NCI-H1436 treated with DMSO at 0.1 percent for 48 hours (cell line): Measurements from ENCODE around the gene ZFPM1.

ENCODE experiments used
- DNase-seq: peaks from one replicate; lab custom pipeline; 2025; lab: John Stamatoyannopoulos, UW

ZFPM1 gene

GRCh38 chr16:88417684-88418476, 35.2 kb upstream of the ZFPM1 start:
- DNase-seq = no peak

DNA sequence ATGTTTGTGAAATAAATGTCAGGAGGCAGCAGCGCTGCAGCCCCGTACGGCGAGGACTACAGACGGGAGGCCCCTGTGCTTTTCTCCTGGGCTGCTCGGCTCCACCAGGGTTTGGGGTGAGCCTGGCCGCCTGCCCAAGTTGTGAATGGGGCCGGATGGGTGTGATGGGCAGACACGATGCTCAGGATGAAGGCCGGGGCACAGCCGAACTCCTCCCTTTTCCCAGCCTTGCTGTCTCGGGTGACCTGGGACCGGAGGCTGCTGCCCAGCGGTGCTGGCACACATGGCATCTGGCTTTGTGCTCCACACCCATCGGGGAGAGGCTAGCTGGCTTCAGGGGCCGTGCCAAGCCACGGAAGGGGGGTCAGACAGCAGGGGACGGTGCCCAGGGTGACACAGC, 34.2 kb upstream of the ZFPM1 start:
- DNase-seq = no peak

GRCh38 chr16:88419790-88420189, 33.3 kb upstream of the ZFPM1 start:
- no peak for DNase-seq

DNA sequence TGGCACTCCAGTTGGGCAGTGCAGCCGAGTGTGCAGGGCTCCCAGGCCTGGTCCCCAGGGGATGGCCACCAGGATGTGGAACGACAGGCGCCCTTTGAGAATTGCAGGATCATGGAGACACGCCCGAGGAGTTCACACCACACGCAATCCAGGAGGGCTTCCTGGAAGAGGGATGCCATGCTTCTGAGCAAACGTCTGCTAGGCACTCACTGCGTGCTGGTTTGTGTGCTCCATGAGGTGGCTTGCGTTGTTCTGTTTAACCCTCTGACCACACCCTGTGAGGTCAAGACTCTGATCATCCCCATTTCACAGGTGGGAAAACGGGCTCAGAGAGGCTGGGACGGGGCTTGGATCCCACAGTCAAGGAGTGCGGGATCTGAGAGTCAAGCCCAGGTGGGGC, 32.6 kb upstream of the ZFPM1 start:
- no peak for DNase-seq

- DNase-seq = no peak
Measured at GRCh38 chr16:88421301-88421700, 31.8 kb upstream of the ZFPM1 start.

DNA sequence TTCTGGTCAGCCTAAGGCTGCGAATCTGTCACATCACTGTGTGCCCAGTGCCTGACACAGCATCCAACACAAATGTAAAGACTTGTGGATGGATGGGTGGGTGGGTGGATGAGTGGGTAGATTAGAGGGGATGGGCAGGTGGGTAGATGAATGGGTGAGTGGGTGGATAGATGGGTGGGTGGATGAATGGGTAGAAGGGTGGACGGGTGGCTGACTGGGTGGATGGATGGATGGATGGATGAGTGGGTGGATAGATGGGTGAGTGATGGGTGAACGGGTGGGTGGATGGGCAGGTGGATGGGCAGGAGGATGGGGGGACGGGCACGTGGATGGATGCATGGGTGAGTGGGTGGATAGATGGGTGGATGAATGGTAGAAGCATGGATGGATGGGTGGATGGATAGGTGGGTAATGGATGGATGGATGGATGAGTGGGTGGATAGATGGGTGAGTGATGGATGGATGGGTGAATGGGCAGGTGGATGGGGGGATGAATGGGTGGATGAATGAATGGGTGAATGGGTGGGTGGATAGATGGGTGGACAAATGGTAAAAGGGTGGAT, 31.1 kb upstream of the ZFPM1 start:
- no peak for DNase-seq

DNA sequence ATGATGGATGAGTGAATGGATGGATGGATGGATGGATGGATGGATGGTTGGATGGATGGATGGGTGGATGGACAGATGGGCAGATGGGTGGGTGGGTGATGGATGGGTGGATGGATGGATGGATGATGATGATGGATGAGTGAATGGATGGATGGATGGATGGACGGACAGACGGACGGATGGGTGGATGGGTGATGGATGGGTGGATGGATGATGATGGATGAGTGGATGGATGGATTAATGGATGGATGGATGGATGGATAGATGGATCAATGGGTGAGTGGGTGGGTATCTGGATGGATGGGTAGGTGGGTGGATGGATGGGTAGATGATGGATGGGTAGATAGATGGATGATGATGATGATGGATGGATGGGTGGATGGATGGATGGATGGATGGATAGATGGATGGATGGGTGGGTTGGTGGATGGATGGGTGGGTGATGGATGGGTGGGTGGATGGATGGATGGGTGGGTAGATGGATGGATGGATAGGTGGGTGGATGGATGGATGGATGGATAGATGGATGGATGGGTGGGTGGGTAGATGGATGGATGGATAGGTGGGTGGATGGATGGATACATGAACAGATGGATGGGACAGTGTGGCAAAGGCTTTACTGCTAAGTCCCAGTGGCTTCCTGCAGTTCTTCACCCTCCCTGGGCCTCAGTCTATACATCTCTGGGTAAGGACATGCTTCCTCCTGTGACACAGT, 30.2 kb upstream of the ZFPM1 start:
- DNase-seq = no peak

- DNase-seq = no peak
Measured at GRCh38 chr16:88423448-88423850, 29.6 kb upstream of the ZFPM1 start.

DNA sequence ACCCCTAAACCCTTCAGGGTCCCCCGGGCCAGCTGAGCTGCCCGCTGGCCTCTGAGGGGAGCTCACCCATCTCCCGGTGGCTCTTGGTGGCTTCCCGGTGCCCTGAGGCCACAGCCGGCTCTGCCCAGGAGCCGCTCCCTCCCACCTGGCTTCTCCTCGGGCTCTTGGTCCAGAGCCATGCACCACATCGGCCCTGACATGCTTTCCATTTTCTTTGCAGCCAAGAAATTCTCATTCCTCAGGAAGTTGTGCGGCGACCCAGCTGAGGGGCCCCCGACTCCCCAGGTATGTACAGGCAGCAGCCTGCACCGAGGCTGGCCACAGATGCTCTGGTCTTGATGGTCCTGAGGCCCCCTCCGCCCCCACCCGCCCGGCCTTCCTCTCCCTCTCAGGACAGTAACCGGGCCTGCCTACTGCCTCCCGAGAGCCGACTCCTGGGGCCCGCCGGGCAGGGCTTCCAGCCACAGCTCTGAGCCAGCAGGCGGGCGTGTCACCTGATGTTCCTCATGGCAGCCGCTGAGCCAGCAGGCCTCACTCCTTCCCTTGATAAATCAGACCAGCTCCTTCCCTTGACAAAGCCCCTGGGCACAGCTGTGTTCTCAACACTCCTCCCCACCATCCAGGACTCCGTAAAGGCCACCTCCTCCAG, 28.4 kb upstream of the ZFPM1 start:
- no peak for DNase-seq

GRCh38 chr16:88426018-88426417, 27.1 kb upstream of the ZFPM1 start:
- DNase-seq = no peak

DNA sequence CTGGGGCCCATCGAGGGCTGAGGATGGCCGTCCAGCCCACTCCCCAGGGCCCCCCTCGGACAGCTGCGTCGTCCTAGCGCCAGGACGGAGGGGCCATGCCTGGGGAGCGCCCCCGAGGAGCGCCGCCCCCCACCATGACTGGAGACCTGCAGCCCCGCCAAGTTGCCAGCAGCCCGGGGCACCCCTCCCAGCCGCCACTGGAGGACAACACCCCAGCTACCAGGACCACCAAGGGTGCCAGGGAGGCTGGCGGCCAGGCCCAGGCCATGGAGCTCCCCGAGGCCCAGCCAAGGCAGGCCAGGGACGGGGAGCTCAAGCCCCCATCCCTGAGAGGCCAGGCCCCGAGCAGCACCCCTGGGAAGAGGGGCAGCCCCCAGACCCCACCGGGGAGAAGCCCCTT, 25.7 kb upstream of the ZFPM1 start:
- DNase-seq = no peak

- DNase-seq = no peak
Measured at GRCh38 chr16:88428156-88428555, 24.9 kb upstream of the ZFPM1 start.

- DNase-seq = no peak
Measured at GRCh38 chr16:88428616-88429386, 24.3 kb upstream of the ZFPM1 start.

DNA sequence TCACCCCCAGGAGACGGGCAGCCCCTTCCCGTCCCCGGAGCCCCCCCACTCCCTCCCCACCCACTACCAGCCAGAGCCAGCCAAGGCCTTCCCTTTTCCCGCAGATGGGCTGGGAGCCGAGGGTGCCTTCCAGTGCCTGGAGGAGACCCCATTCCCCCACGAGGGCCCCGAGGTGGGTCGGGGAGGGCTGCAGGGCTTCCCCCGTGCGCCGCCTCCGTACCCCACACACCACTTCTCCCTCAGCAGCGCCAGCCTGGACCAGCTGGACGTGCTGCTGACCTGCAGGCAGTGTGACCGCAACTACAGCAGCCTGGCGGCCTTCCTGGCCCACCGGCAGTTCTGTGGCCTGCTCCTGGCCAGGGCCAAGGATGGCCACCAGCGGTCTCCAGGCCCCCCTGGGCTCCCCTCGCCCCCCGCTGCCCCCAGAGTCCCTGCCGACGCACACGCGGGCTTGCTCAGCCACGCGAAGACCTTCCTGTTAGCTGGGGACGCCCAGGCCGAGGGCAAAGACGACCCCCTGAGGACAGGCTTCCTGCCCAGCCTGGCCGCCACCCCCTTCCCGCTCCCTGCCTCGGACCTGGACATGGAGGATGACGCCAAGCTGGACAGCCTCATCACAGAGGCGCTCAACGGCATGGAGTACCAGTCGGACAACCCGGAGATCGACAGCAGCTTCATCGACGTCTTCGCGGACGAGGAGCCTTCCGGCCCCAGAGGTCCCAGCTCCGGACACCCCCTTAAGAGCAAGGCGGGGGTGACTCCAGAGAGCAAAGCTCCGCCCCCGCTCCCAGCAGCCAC, 23.5 kb upstream of the ZFPM1 start:
- DNase-seq = no peak

- DNase-seq = no peak
Measured at GRCh38 chr16:88430185-88430523, 22.9 kb upstream of the ZFPM1 start.

DNA sequence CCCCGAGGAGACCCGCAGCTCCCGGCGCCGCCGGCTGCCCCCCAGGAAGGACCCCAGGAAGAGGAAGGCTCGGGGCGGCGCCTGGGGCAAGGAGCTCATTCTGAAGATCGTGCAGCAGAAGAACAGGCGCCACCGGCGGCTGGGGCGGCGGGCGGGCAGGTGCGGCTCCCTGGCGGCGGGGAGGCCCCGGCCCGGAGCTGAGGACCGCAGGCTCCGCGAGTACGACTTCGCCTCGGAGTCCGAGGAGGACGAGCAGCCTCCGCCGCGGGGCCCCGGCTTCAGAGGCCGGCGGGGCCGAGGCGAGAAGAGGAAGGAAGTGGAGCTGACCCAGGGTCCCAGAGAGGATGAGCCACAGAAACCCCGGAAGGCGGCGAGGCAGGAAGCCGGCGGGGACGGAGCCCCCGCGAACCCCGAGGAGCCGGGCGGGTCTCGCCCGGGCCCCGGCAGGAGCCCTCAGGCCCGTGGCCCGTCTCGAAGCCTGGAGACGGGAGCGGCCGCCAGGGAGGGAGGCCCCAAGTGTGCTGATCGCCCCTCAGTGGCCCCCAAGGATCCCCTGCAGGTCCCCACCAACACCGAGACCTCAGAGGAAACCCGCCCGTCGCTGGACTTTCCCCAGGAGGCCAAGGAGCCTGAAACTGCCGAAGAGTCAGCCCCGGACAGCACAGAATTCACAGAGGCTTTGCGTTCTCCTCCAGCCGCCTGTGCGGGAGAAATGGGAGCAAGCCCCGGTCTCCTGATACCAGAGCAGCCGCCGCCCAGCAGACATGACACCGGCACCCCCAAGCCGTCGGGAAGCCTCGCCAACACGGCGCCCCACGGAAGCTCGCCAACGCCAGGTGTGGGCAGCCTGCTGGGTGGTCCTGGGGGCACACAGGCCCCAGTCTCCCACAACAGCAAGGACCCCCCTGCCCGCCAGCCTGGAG, 22.3 kb upstream of the ZFPM1 start:
- no peak for DNase-seq

DNA sequence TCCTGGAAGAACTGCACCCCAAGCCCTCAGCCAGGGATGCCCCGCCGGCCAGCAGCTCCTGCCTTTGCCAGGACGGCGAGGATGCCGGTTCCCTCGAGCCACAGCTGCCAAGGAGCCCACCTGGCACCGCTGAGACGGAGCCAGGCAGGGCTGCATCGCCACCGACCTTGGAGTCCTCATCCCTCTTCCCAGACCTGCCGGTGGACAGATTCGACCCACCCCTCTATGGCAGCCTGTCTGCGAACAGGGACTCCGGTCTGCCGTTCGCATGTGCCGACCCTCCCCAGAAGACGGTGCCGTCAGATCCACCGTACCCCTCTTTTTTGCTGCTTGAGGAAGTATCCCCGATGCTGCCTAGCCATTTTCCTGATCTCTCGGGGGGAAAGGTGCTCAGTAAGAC, 21.4 kb upstream of the ZFPM1 start:
- no peak for DNase-seq

- DNase-seq = no peak
Measured at GRCh38 chr16:88432174-88432573, 20.9 kb upstream of the ZFPM1 start.

GRCh38 chr16:88432753-88433152, 20.3 kb upstream of the ZFPM1 start:
- DNase-seq = no peak

GRCh38 chr16:88433632-88434352, 19.3 kb upstream of the ZFPM1 start:
- DNase-seq = no peak
